Colon (tissue), 2 donors: Measurements from ENCODE around the gene ATP2C1.
"Not testable (repeated sequence)": the region's sequence is repeated elsewhere in the genome, so short reads cannot be mapped to it uniquely, and the experiment has no call there.

ENCODE experiments used
- FAIRE-seq: peaks from 2 replicates; lab custom pipeline; 2012; peaks lifted over from hg19 to GRCh38; lab: Jason Lieb, UNC
- donor health status: control.
- donor health status: control.

ATP2C1 gene

GRCh38 chr3:130893376-130894129 lies at the start of gene ATP2C1:
Gene ATP2C1, plus strand, starts transcription at chr3:130894084. Its CDS starts 686 bp downstream, at chr3:130894770.
- no peak for FAIRE-seq

GRCh38 chr3:130844462-130844861 lies 49.4 kb upstream of the ATP2C1 start:
- no peak for FAIRE-seq

GRCh38 chr3:130846181-130846580 lies 47.7 kb upstream of the ATP2C1 start:
- FAIRE-seq: no peak

GRCh38 chr3:130849091-130849552 lies 44.8 kb upstream of the ATP2C1 start:
- no peak for FAIRE-seq

- FAIRE-seq: no peak
Observed at GRCh38 chr3:130850044-130850797, 43.7 kb upstream of the ATP2C1 start.

- no peak for FAIRE-seq
Observed at GRCh38 chr3:130850843-130851242, 43.0 kb upstream of the ATP2C1 start.

- FAIRE-seq: no peak
Observed at GRCh38 chr3:130851277-130851676, 42.6 kb upstream of the ATP2C1 start.

GRCh38 chr3:130853581-130853980 lies 40.3 kb upstream of the ATP2C1 start:
- no peak for FAIRE-seq

- FAIRE-seq: no peak
Observed at GRCh38 chr3:130854208-130854864, 39.5 kb upstream of the ATP2C1 start.

GRCh38 chr3:130857336-130858026 lies 36.4 kb upstream of the ATP2C1 start:
- FAIRE-seq: no peak

- FAIRE-seq: not testable (repeated sequence)
Observed at GRCh38 chr3:130862130-130862529, 31.8 kb upstream of the ATP2C1 start.

GRCh38 chr3:130865489-130865888 lies 28.4 kb upstream of the ATP2C1 start:
- no peak for FAIRE-seq

- FAIRE-seq: no peak
Observed at GRCh38 chr3:130866327-130866726, 27.6 kb upstream of the ATP2C1 start.

GRCh38 chr3:130870423-130870822 lies 23.5 kb upstream of the ATP2C1 start:
- FAIRE-seq: no peak

GRCh38 chr3:130876594-130876993 lies 17.3 kb upstream of the ATP2C1 start:
- FAIRE-seq: no peak

GRCh38 chr3:130878464-130878863 lies 15.4 kb upstream of the ATP2C1 start:
- no peak for FAIRE-seq

- no peak for FAIRE-seq
Observed at GRCh38 chr3:130889416-130889946, 4.4 kb upstream of the ATP2C1 start.

- FAIRE-seq: no peak
Observed at GRCh38 chr3:130892759-130893375, 1.0 kb upstream of the ATP2C1 start.

- no peak for FAIRE-seq
Observed at GRCh38 chr3:130894130-130894985, 474 bp downstream of the ATP2C1 start.

GRCh38 chr3:130894986-130895280 lies 1.0 kb downstream of the ATP2C1 start:
- FAIRE-seq: no peak
